ENCODE results near the gene SSR2. TPM values are rescaled to one million over a fixed set of nuclear protein-coding genes. Genes with fewer than 3 reads are reported as not detected.

The SSR2 gene
- total RNA-seq, 1 donor from 2014 or later: 282 TPM

GRCh38 chr1:155977690-155978324, 42.9 kb downstream of the SSR2 start:
- H3K27ac Mint-ChIP-seq: peak overlapping the region; percentile 97
- peaks cover 68% of the 10 kb centered on the region for H3K4me1 Mint-ChIP-seq
- no peaks in the 10 kb centered on the region for H3K36me3 Mint-ChIP-seq
- H3K4me3 Mint-ChIP-seq: peak overlapping the region; percentile 95
- H3K9me3 Mint-ChIP-seq: no peaks in the 10 kb centered on the region
- peak in 1 of 2 experiments; percentile 58 for DNase-seq (ENCODE audit: low spot score in 2 of 2, unreplicated experiment in 2 of 2)
- no peaks in the 10 kb centered on the region for H3K27me3 Mint-ChIP-seq (ENCODE audit: low read depth)
- no peak for TF ChIP-seq CTCF (IDR thresholded peaks at IDR 0.05; ENCODE audit: unreplicated experiment)

GRCh38 chr1:155976913-155977689, 43.6 kb downstream of the SSR2 start:
- Mint-ChIP-seq H3K27me3 (ENCODE audit: low read depth) (no peaks in the 10 kb centered on the region), H3K27ac (peak overlapping the region; percentile 95), H3K9me3 (no peaks in the 10 kb centered on the region), H3K4me1 (peaks cover 69% of the 10 kb centered on the region), H3K36me3 (no peaks in the 10 kb centered on the region), H3K4me3 (peak overlapping the region; percentile 95)
- TF ChIP-seq CTCF (IDR thresholded peaks at IDR 0.05; ENCODE audit: unreplicated experiment): no peak
- no peak for DNase-seq (ENCODE audit: low spot score in 2 of 2, unreplicated experiment in 2 of 2)

GRCh38 chr1:155976062-155976912, 44.5 kb downstream of the SSR2 start:
- no peaks in the 10 kb centered on the region for H3K36me3 Mint-ChIP-seq
- peak in 1 of 2 experiments; percentile 62 for DNase-seq (ENCODE audit: low spot score in 2 of 2, unreplicated experiment in 2 of 2)
- H3K9me3 Mint-ChIP-seq: no peaks in the 10 kb centered on the region
- no peak for TF ChIP-seq CTCF (IDR thresholded peaks at IDR 0.05; ENCODE audit: unreplicated experiment)
- H3K27ac Mint-ChIP-seq: peak overlapping the region; percentile 95
- H3K4me1 Mint-ChIP-seq: peaks cover 64% of the 10 kb centered on the region
- H3K27me3 Mint-ChIP-seq (ENCODE audit: low read depth): no peaks in the 10 kb centered on the region
- peak overlapping the region; percentile 95 for H3K4me3 Mint-ChIP-seq

- peak overlapping the region; percentile 95 for H3K4me3 Mint-ChIP-seq
These were observed 45.2 kb downstream of the SSR2 start for GRCh38 chr1:155975375-155976061.

More at GRCh38 chr1:155975375-155976061, 45.2 kb downstream of the SSR2 start:
- Mint-ChIP-seq H3K27ac (peak overlapping the region; percentile 95), H3K4me1 (peaks cover 61% of the 10 kb centered on the region), H3K9me3 (no peaks in the 10 kb centered on the region), H3K27me3 (ENCODE audit: low read depth) (no peaks in the 10 kb centered on the region), H3K36me3 (no peaks in the 10 kb centered on the region)
- no peak for DNase-seq (ENCODE audit: low spot score in 2 of 2, unreplicated experiment in 2 of 2)
- TF ChIP-seq CTCF (IDR thresholded peaks at IDR 0.05; ENCODE audit: unreplicated experiment): no peak

Data from mesothelial cell of epicardium (in vitro differentiated cells).